VCaP (cell line): ENCODE measurements around the gene HMCN1.

Source experiments
- H3K27ac ChIP-seq: fragments of 450-650 bp; 2 replicates; pipeline ENCODE4 v1.5.1; 2017
- CTCF ChIP-seq: fragments of 450-650 bp; conservative IDR thresholded peaks from 2 replicates; pipeline ENCODE4 v1.5.1; 2017; ENCODE audit warnings: mild to moderate bottlenecking, moderate library complexity

HMCN1 gene

GRCh38 chr1:186093437-186093836 lies 359.2 kb downstream of the HMCN1 start:
- no peak for TF ChIP-seq CTCF
- no peak overlapping the region for H3K27ac ChIP-seq

- H3K27ac ChIP-seq, result no peak overlapping the region
- no peak for TF ChIP-seq CTCF
These were observed 360.0 kb downstream of the HMCN1 start for GRCh38 chr1:186094172-186094571.

- no peak for TF ChIP-seq CTCF
- H3K27ac ChIP-seq, result no peak overlapping the region
These were observed 365.3 kb downstream of the HMCN1 start for GRCh38 chr1:186099336-186100104.

GRCh38 chr1:186102107-186102506 lies 367.9 kb downstream of the HMCN1 start:
- TF ChIP-seq CTCF, result no peak
- H3K27ac ChIP-seq, result no peak overlapping the region

- H3K27ac ChIP-seq, result no peak overlapping the region
- TF ChIP-seq CTCF, result no peak
These were observed 368.5 kb downstream of the HMCN1 start for GRCh38 chr1:186102547-186103148.

GRCh38 chr1:186104459-186104858 lies 370.3 kb downstream of the HMCN1 start:
- TF ChIP-seq CTCF, result no peak
- H3K27ac ChIP-seq, result no peak overlapping the region

GRCh38 chr1:186112280-186112679 lies 378.1 kb downstream of the HMCN1 start:
- TF ChIP-seq CTCF, result no peak
- H3K27ac ChIP-seq, result no peak overlapping the region
